CD4-positive, alpha-beta T cell (primary cell): ENCODE data around the gene GANAB. TPM values are rescaled to one million over a fixed set of nuclear protein-coding genes. Genes with fewer than 3 reads are reported as not detected.
"Not testable (repeated sequence)": the region's sequence is repeated elsewhere in the genome, so short reads cannot be mapped to it uniquely, and the experiment has no call there.

ENCODE experiments used
- ATAC-seq: fragments of 200-7000 bp; cut with Tn5 transposase; one replicate; pipeline ENCODE4 v1.10.0; 2022; ENCODE audit warnings: mild to moderate bottlenecking; ENCODE audit not compliant: poor library complexity
- CTCF ChIA-PET: fragments of 350-600 bp; sonication (Branson Sonifier 250); formaldehyde crosslinking; loops from one replicate; lab custom pipeline; 2021; ENCODE audit warnings: antibody characterized with exemption, inconsistent platforms; lab: Charles Lee
- POLR2A ChIA-PET: fragments of 350-600 bp; sonication (Branson Sonifier 250); formaldehyde crosslinking; loops from one replicate; lab custom pipeline; 2021; ENCODE audit warnings: antibody characterized with exemption, inconsistent platforms; lab: Charles Lee
- DNase-seq, 14 experiments: peaks; one replicate each; pipeline ENCODE4 v3.0.0-alpha.2; 2013 to 2020; ENCODE audit warnings: mixed read lengths in 2 of 14
- H3K27ac ChIP-seq, 2 donors: one replicate each; pipeline versions ENCODE4 v1.5.1 to v1.7.0; 2013; ENCODE audit warnings: low read length in 2 of 2, low read depth in 1 of 2, mild to moderate bottlenecking in 1 of 2
- H3K27me3 ChIP-seq, 2 experiments: 1 replicate in 1 of 2; 2 replicates in 1 of 2; pipeline versions ENCODE4 v1.6.1 to v1.7.0; 2013; ENCODE audit warnings: low read length in 2 of 2, control low read depth in 1 of 2, mild to moderate bottlenecking in 1 of 2, moderate library complexity in 1 of 2; ENCODE audit not compliant: insufficient read depth in 2 of 2, control insufficient read depth in 1 of 2
- H3K36me3 ChIP-seq: one replicate; pipeline ENCODE4 v1.6.1; 2013; ENCODE audit warnings: low read length, control low read depth; ENCODE audit not compliant: insufficient read depth
- H3K4me1 ChIP-seq: one replicate; pipeline ENCODE4 v1.6.1; 2013; ENCODE audit warnings: low read length, control low read depth; ENCODE audit not compliant: insufficient read depth
- H3K4me3 ChIP-seq: one replicate; pipeline ENCODE4 v1.5.1; 2013; ENCODE audit warnings: mild to moderate bottlenecking, low read length, moderate library complexity
- H3K9me3 ChIP-seq, 2 experiments: 1 replicate in 1 of 2; 2 replicates in 1 of 2; pipeline versions ENCODE4 v1.6.1 to v1.7.0; 2013; ENCODE audit warnings: low read length in 2 of 2, mild to moderate bottlenecking in 2 of 2, control low read depth in 1 of 2, moderate library complexity in 1 of 2; ENCODE audit not compliant: control insufficient read depth in 1 of 2, insufficient read depth in 1 of 2
- H3K27ac Mint-ChIP-seq: one replicate; pipeline ENCODE4 v1.8.0; 2020; ENCODE audit warnings: mixed read lengths
- H3K27me3 Mint-ChIP-seq: one replicate; pipeline ENCODE4 v1.8.0; 2021; ENCODE audit warnings: mixed read lengths
- H3K36me3 Mint-ChIP-seq: one replicate; pipeline ENCODE4 v1.8.0; 2021; ENCODE audit warnings: low read depth, mixed read lengths
- H3K4me1 Mint-ChIP-seq: one replicate; pipeline ENCODE4 v1.8.0; 2021; ENCODE audit warnings: low read depth, mixed read lengths
- H3K4me3 Mint-ChIP-seq: one replicate; pipeline ENCODE4 v1.8.0; 2020; ENCODE audit warnings: mild to moderate bottlenecking, mixed read lengths
- H3K9me3 Mint-ChIP-seq: one replicate; pipeline ENCODE4 v1.8.0; 2020; ENCODE audit warnings: mixed read lengths
- CTCF ChIP-seq: fragments of 200-600 bp; IDR thresholded peaks from one replicate; pipeline ENCODE4 v1.8.0; 2022; ENCODE audit warnings: antibody characterized with exemption, mild to moderate bottlenecking
- intact Hi-C, 2 experiments: fragments of 100-400 bp; cut with DNase I in 1 of 2; cut with micrococcal nuclease in 1 of 2; formaldehyde crosslinking; loops; one replicate each; pipeline versions ENCODE4 v1.15.1 to v1.9.0; 2023 to 2025; cut with DNase I, micrococcal nuclease
- total RNA-seq, 174 experiments: library from RNA in 2 of 174; stranded (reverse) in 2 of 174; gene quantifications; one replicate each; pipeline ENCODE4 v1.2.3 and lab custom pipeline; 2021 to 2026

GANAB gene
- total RNA-seq, 2 experiments from 2014 or later, result 181 to 182 TPM

GRCh38 chr11:62591448-62592145, 54.8 kb downstream of the GANAB start, which contains the start of gene TUT1:
TSS of gene TUT1 (minus strand) at chr11:62591523. CDS start at chr11:62591485, 38 bp downstream.
- Histone ChIP-seq H3K4me1 (peaks cover 43% of the 10 kb centered on the region), H3K4me3 (peak within 1 kb of the TSS; percentile 98), H3K27ac (peak within 1 kb of the TSS; percentile 95 to 97), H3K27me3 (no peaks in the 10 kb centered on the region), H3K9me3 (no peaks in the 10 kb centered on the region), H3K36me3 (peaks cover 57% of the 10 kb centered on the region)
- intact Hi-C loops, result loop anchor here (1.0 to 5.0 kb wide), 15 partner anchors 9 to 289 kb away; partner anchors contain the start of genes EML3 (in 2 of the 2), LBHD1 (in 2 of the 2), UQCC3 (in 2 of the 2) and BSCL2 (in 1 of the 2)
- Mint-ChIP-seq H3K4me3 (peak within 1 kb of the TSS; percentile 91), H3K27ac (peak within 1 kb of the TSS; percentile 89), H3K27me3 (no peaks in the 10 kb centered on the region), H3K9me3 (no peaks in the 10 kb centered on the region), H3K36me3 (peaks cover 69% of the 10 kb centered on the region), H3K4me1 (peaks cover 72% of the 10 kb centered on the region)
- ATAC-seq, result peak; percentile 82
- ChIA-PET POLR2A (interaction anchor here (0.6 to 4.4 kb wide), 63 partner anchors 9 to 1749 kb away, joined by 3 to 177 read pairs (median 8); partner anchors contain the start of genes AHNAK, ASRGL1, B3GAT3 and BSCL2), CTCF (interaction anchor here (0.6 to 2.6 kb wide), 22 partner anchors 9 to 290 kb away, joined by 3 to 20 read pairs (median 6); partner anchors contain the start of genes B3GAT3, C11orf98, CSKMT and EEF1G)
- peak; percentile 91 to 99 (median 95) for DNase-seq
- TF ChIP-seq CTCF, result no peak

- ChIA-PET CTCF (no interaction called here), POLR2A (interaction anchor here (1.8 to 2.0 kb wide), 2 partner anchors 15 to 76 kb away, joined by 4 to 9 read pairs; partner anchors contain the start of genes C11orf98, CSKMT and EEF1G)
- DNase-seq, result peak in 2 of 14 experiments; percentile 38 to 57
- no peak overlapping the region for H3K4me3 ChIP-seq
- no peak overlapping the region for H3K27ac ChIP-seq
- Mint-ChIP-seq H3K9me3 (no peaks in the 10 kb centered on the region), H3K27ac (peak overlapping the region; percentile 89), H3K4me3 (peak overlapping the region; percentile 91), H3K4me1 (peaks cover 56% of the 10 kb centered on the region), H3K27me3 (no peaks in the 10 kb centered on the region), H3K36me3 (peaks cover 60% of the 10 kb centered on the region)
- intact Hi-C loops, result no loop called here
- H3K36me3 ChIP-seq, result peaks cover 45% of the 10 kb centered on the region
- H3K27me3 ChIP-seq, result no peaks in the 10 kb centered on the region
- no peak for ATAC-seq
- no peaks in the 10 kb centered on the region for H3K9me3 ChIP-seq
- peaks cover 38% of the 10 kb centered on the region for H3K4me1 ChIP-seq
- TF ChIP-seq CTCF, result no peak
Measured at GRCh38 chr11:62588966-62589637, 57.3 kb downstream of the GANAB start.

- H3K4me3 ChIP-seq, intact Hi-C loops, H3K4me3 Mint-ChIP-seq, CTCF ChIA-PET, H3K27ac ChIP-seq, H3K4me1 ChIP-seq, DNase-seq, H3K9me3 ChIP-seq, H3K27ac Mint-ChIP-seq, ATAC-seq, H3K27me3 ChIP-seq, H3K9me3 Mint-ChIP-seq, H3K27me3 Mint-ChIP-seq: not testable (repeated sequence)
- Mint-ChIP-seq H3K4me1 (peaks cover 20% of the 10 kb centered on the region), H3K36me3 (peaks cover 59% of the 10 kb centered on the region)
- POLR2A ChIA-PET, result interaction anchor here (1.2 kb wide), 1 partner anchor 11 kb away, joined by 6 read pairs; the partner anchor contains the start of gene EEF1G
- peaks cover 58% of the 10 kb centered on the region for H3K36me3 ChIP-seq
Measured at GRCh38 chr11:62585356-62585755, 61.1 kb downstream of the GANAB start.

GRCh38 chr11:62581735-62582134, 64.7 kb downstream of the GANAB start:
- peaks cover 60% of the 10 kb centered on the region for H3K36me3 ChIP-seq
- CTCF ChIA-PET, H3K9me3 ChIP-seq, H3K27me3 ChIP-seq, H3K27me3 Mint-ChIP-seq, H3K9me3 Mint-ChIP-seq, H3K27ac Mint-ChIP-seq, H3K4me1 ChIP-seq, H3K27ac ChIP-seq, H3K4me3 ChIP-seq, DNase-seq, ATAC-seq, H3K4me1 Mint-ChIP-seq, intact Hi-C loops, H3K4me3 Mint-ChIP-seq: not testable (repeated sequence)
- POLR2A ChIA-PET, result interaction anchor here (1.2 to 4.4 kb wide), 2 partner anchors 10 to 146 kb away, joined by 3 to 19 read pairs; partner anchors contain the start of genes HNRNPUL2 and TUT1
- H3K36me3 Mint-ChIP-seq, result peaks cover 69% of the 10 kb centered on the region
